Prostate gland (tissue), 2 donors: ENCODE measurements around the gene ZNF827. TPM values are rescaled to one million over a fixed set of nuclear protein-coding genes. Genes with fewer than 3 reads are reported as not detected.

ENCODE experiments used
- DNase-seq: peaks from one replicate; pipeline ENCODE4 v3.0.0-alpha.2; 2019; ENCODE audit warnings: low spot score
- H3K27ac ChIP-seq, 2 donors: fragments of 200-600 bp; sonication (generic); 2 replicates each; pipeline ENCODE4 v1.5.1; 2017 to 2019
- H3K27me3 ChIP-seq: fragments of 200-600 bp; sonication (generic); replicated peaks from 2 replicates; pipeline ENCODE4 v1.5.1; 2019; ENCODE audit not compliant: insufficient read depth
- H3K36me3 ChIP-seq, 2 donors: fragments of 200-600 bp; sonication (generic); 1 replicate in 1 of 2; 2 replicates in 1 of 2; pipeline versions ENCODE4 v1.5.1 to v1.8.1; 2017 to 2019
- H3K4me1 ChIP-seq: fragments of 200-600 bp; sonication (generic); replicated peaks from 2 replicates; pipeline ENCODE4 v1.5.1; 2019
- H3K4me3 ChIP-seq, 2 donors: fragments of 200-600 bp; sonication (generic); 2 replicates each; pipeline ENCODE4 v1.5.1; 2017 to 2019
- H3K9me3 ChIP-seq: fragments of 200-600 bp; sonication (generic); 2 replicates; pipeline ENCODE4 v1.5.1; 2017
- POLR2A ChIP-seq: fragments of 450-650 bp; IDR thresholded peaks from one replicate; pipeline ENCODE4 v1.6.1; 2016; ENCODE audit warnings: antibody characterized with exemption, mild to moderate bottlenecking
- POLR2AphosphoS5 ChIP-seq: sonication (generic); formaldehyde crosslinking; IDR thresholded peaks from one replicate; pipeline ENCODE4 v1.6.1; 2017; ENCODE audit warnings: antibody characterized with exemption
- WGBS: methylation state at CpG from one replicate; pipeline ENCODE4 v1.1.5; 2018; 5-methylcytosine and 5-hydroxymethylcytosine counted together
- intact Hi-C: fragments of 100-400 bp; cut with DNase I; formaldehyde crosslinking; loops from one replicate; pipeline ENCODE4 v1.14.2; 2022
- total RNA-seq, 2 donors: library from RNA; depleted of rRNA; stranded (reverse); fragments of >200 nt; gene quantifications; one replicate each; pipeline ENCODE4 v1.1.0, GENCODE V29; 2016
- TF ChIP-seq, protein P1 (sequence below), 4 experiments: fragments of 200-600 bp in 2 of 4; fragments of 450-650 bp in 2 of 4; sonication (generic) in 2 of 4; IDR thresholded peaks; 1 replicate in 3 of 4; 2 replicates in 1 of 4; pipeline ENCODE4 v1.5.1; 2016 to 2019; ENCODE audit warnings: antibody characterized with exemption in 4 of 4, mild to moderate bottlenecking in 2 of 4, moderate library complexity in 2 of 4

ZNF827 gene
- total RNA-seq, 2 donors from 2014 or later = 221 to 286 TPM

DNA sequence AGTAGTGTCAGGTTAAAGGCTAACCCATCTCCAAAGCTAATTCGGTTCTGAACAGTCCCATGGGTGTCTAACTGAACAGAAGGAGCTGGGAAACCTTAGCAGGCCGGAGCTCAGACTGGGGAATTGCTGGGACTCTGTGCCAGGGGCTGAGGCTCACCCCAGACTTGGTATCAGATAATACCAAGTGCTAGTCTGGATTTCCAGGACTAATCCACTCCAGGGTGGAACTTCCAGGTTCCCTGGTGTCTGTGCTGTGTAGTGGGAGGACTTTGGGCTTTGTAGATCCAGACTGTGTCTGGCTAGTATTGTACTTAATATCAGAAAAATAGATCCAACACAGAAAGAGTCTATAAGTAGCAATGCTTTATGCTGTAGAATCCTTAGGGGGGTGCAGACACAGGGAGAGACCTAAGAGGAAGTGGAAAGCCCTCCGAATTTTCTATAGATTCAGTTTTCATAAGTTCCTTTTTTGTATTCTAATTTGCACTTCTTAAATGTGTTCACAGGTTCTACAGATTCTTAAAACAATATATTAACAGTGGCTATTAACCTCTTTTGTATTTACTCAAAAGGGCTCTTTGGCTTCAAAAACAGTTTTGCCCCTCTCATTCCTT is 4.1 kb downstream of the ZNF827 start:
- no peaks in the 10 kb centered on the region for H3K27me3 ChIP-seq
- no peaks in the 10 kb centered on the region for H3K36me3 ChIP-seq
- H3K27ac ChIP-seq = peak overlapping the region; percentile 96 to 97
- intact Hi-C loops = loop anchor here (5.0 to 10.0 kb wide), 2 partner anchors 47 to 760 kb away; no protein-coding TSS in a partner anchor
- H3K4me3 ChIP-seq = peak overlapping the region in 1 of 2 donors; percentile 72
- TF ChIP-seq POLR2AphosphoS5 (no peak), POLR2A (no peak)
- TF ChIP-seq, protein P1, sequence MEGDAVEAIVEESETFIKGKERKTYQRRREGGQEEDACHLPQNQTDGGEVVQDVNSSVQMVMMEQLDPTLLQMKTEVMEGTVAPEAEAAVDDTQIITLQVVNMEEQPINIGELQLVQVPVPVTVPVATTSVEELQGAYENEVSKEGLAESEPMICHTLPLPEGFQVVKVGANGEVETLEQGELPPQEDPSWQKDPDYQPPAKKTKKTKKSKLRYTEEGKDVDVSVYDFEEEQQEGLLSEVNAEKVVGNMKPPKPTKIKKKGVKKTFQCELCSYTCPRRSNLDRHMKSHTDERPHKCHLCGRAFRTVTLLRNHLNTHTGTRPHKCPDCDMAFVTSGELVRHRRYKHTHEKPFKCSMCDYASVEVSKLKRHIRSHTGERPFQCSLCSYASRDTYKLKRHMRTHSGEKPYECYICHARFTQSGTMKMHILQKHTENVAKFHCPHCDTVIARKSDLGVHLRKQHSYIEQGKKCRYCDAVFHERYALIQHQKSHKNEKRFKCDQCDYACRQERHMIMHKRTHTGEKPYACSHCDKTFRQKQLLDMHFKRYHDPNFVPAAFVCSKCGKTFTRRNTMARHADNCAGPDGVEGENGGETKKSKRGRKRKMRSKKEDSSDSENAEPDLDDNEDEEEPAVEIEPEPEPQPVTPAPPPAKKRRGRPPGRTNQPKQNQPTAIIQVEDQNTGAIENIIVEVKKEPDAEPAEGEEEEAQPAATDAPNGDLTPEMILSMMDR (IDR thresholded peaks at IDR 0.05) = no peak
- no peaks in the 10 kb centered on the region for H3K9me3 ChIP-seq
- H3K4me1 ChIP-seq = peaks cover 2% of the 10 kb centered on the region
- 78% methylated on average over 3 of the region's 3 CpGs for WGBS
- DNase-seq = no peak

DNA sequence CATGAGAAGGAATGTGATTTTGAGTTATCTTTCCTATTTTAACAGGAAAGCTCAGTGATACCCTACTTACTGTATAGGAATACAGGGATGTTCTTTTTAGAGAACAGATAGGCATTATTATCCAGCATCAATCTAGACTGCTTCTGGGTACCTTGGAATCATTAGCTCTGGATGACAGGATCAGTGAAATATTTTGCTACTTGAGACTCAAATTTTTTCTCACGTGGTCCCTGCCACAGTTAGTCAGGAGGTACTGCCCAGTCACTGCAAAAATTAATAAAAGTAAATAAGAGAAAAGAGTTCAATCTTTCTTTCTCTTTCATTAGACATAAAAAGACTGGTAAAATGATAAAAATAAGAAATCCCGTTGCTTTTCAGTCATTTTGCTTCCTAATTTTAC is 5.5 kb downstream of the ZNF827 start:
- Histone ChIP-seq H3K36me3 (no peaks in the 10 kb centered on the region), H3K4me3 (no peak overlapping the region), H3K4me1 (no peaks in the 10 kb centered on the region), H3K27me3 (no peaks in the 10 kb centered on the region), H3K9me3 (no peaks in the 10 kb centered on the region), H3K27ac (peak overlapping the region; percentile 4 to 97)
- TF ChIP-seq POLR2AphosphoS5 = no peak
- TF ChIP-seq, protein P1 (IDR thresholded peaks at IDR 0.05) = no peak
- no peak for TF ChIP-seq POLR2A
- no peak for DNase-seq
- intact Hi-C loops = loop anchor here (10.0 kb wide), 1 partner anchor 758 kb away; no protein-coding TSS in a partner anchor
- WGBS = 49% methylated on average over 2 of the region's 2 CpGs

DNA sequence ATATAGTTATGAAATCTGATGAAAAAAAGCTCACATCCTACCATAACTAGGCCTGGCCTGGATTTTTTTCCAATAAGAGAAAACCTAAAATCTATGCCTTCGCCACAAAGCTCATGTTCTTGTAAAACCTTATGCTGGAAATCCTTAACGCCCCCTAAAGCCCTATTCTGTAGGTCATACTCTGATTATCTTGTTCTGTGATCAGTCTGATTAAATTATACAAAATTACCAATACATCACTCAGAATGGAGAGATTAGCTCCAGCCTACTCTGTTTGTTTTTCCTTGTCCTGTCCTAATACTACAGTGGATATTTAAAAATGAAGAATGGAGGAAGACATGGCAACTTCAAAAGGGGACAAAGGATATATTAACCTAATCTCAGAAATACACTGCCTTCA is 7.2 kb downstream of the ZNF827 start:
- TF ChIP-seq POLR2AphosphoS5 (no peak), POLR2A (no peak)
- TF ChIP-seq, protein P1 (IDR thresholded peaks at IDR 0.05) = no peak
- WGBS = 89% methylated on average over 2 of the region's 2 CpGs
- H3K27me3 ChIP-seq = no peaks in the 10 kb centered on the region
- H3K4me1 ChIP-seq = no peaks in the 10 kb centered on the region
- no peak overlapping the region for H3K4me3 ChIP-seq
- intact Hi-C loops = loop anchor here (10.0 kb wide), 1 partner anchor 757 kb away; no protein-coding TSS in a partner anchor
- no peaks in the 10 kb centered on the region for H3K9me3 ChIP-seq
- peak overlapping the region in 1 of 2 donors; percentile 97 for H3K27ac ChIP-seq
- no peaks in the 10 kb centered on the region for H3K36me3 ChIP-seq
- DNase-seq = no peak

GRCh38 chr4:145930592-145930991 is 8.0 kb downstream of the ZNF827 start:
- intact Hi-C loops = loop anchor here (10.0 kb wide), 1 partner anchor 756 kb away; no protein-coding TSS in a partner anchor
- WGBS = 90% methylated on average over 8 of the region's 8 CpGs
- no peaks in the 10 kb centered on the region for H3K36me3 ChIP-seq
- H3K27ac ChIP-seq = peak overlapping the region in 1 of 2 donors; percentile 26
- TF ChIP-seq POLR2A = no peak
- no peak for TF ChIP-seq POLR2AphosphoS5
- TF ChIP-seq, protein P1 (IDR thresholded peaks at IDR 0.05) = no peak
- H3K4me1 ChIP-seq = no peaks in the 10 kb centered on the region
- H3K4me3 ChIP-seq = no peak overlapping the region
- H3K9me3 ChIP-seq = no peaks in the 10 kb centered on the region
- no peak for DNase-seq
- H3K27me3 ChIP-seq = no peaks in the 10 kb centered on the region
